Measurements from ENCODE around the gene FBXO36. TPM values are rescaled to one million over a fixed set of nuclear protein-coding genes. Genes with fewer than 3 reads are reported as not detected.

The FBXO36 gene
- total and polyA plus RNA-seq, 4 donors = 0.56 to 1.3 (median 0.69) TPM

DNA sequence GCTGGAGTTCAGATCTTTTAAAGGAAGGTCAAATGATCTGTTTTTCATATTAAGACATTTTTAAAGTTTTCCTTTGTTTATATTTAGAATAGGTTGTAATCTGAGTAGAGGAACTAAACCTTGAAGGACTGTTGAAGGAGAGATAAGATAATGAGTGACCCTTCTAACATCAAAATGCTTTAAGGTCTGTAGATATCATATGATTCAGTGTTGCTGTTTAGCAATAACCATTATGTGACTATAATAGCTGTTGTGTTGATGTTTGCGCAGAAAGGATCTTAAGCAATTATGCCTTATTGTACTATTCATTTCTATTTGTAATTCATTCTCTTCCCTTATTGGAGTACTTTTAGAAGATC, 86.4 kb downstream of the FBXO36 start:
- WGBS = 91% methylated on average over 1 of the region's 1 CpG
- no peak for DNase-seq (ENCODE audit: low spot score)
- no peak for TF ChIP-seq HNF4G (IDR thresholded peaks at IDR 0.05)
- no peak for TF ChIP-seq NR2F2 (IDR thresholded peaks at IDR 0.05)
- TF ChIP-seq, protein P1, sequence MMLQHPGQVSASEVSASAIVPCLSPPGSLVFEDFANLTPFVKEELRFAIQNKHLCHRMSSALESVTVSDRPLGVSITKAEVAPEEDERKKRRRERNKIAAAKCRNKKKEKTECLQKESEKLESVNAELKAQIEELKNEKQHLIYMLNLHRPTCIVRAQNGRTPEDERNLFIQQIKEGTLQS (IDR thresholded peaks at IDR 0.05) = no peak
- no peak for TF ChIP-seq TAF1 (conservative IDR thresholded peaks at IDR 0.05)
- no peak for TF ChIP-seq YY1 (IDR thresholded peaks at IDR 0.05)
- TF ChIP-seq SP1 (IDR thresholded peaks at IDR 0.05) = no peak
- TF ChIP-seq RXRA (IDR thresholded peaks at IDR 0.05) = no peak
- TF ChIP-seq, protein P2, sequence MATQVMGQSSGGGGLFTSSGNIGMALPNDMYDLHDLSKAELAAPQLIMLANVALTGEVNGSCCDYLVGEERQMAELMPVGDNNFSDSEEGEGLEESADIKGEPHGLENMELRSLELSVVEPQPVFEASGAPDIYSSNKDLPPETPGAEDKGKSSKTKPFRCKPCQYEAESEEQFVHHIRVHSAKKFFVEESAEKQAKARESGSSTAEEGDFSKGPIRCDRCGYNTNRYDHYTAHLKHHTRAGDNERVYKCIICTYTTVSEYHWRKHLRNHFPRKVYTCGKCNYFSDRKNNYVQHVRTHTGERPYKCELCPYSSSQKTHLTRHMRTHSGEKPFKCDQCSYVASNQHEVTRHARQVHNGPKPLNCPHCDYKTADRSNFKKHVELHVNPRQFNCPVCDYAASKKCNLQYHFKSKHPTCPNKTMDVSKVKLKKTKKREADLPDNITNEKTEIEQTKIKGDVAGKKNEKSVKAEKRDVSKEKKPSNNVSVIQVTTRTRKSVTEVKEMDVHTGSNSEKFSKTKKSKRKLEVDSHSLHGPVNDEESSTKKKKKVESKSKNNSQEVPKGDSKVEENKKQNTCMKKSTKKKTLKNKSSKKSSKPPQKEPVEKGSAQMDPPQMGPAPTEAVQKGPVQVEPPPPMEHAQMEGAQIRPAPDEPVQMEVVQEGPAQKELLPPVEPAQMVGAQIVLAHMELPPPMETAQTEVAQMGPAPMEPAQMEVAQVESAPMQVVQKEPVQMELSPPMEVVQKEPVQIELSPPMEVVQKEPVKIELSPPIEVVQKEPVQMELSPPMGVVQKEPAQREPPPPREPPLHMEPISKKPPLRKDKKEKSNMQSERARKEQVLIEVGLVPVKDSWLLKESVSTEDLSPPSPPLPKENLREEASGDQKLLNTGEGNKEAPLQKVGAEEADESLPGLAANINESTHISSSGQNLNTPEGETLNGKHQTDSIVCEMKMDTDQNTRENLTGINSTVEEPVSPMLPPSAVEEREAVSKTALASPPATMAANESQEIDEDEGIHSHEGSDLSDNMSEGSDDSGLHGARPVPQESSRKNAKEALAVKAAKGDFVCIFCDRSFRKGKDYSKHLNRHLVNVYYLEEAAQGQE (IDR thresholded peaks at IDR 0.05) = no peak
- TF ChIP-seq HNF4A (conservative IDR thresholded peaks at IDR 0.05) = no peak
- no peak for TF ChIP-seq EGR1 (IDR thresholded peaks at IDR 0.05; ENCODE audit: low read depth in 2 of 2)
- no peak for TF ChIP-seq FOXA1 (IDR thresholded peaks at IDR 0.05)
- TF ChIP-seq, protein P3, sequence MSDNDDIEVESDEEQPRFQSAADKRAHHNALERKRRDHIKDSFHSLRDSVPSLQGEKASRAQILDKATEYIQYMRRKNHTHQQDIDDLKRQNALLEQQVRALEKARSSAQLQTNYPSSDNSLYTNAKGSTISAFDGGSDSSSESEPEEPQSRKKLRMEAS (IDR thresholded peaks at IDR 0.05) = no peak
- no peak for TF ChIP-seq RAD21 (IDR thresholded peaks at IDR 0.05)
- no peak overlapping the region for H3K9ac ChIP-seq (ENCODE audit: low read depth in 1 of 2, low read length in 2 of 2)
- no peaks in the 10 kb centered on the region for H3K36me3 ChIP-seq (ENCODE audit: control insufficient read depth in 4 of 4, insufficient read depth in 3 of 4, low read depth in 1 of 4, low read length in 3 of 4)
- H3K27ac ChIP-seq (ENCODE audit: low read depth in 1 of 2, low read length in 2 of 2) = no peak overlapping the region
- no peaks in the 10 kb centered on the region for H3K27me3 ChIP-seq (ENCODE audit: control insufficient read depth in 4 of 4, insufficient read depth in 4 of 4, low read length in 3 of 4)
- no peaks in the 10 kb centered on the region for H3K9me3 ChIP-seq (ENCODE audit: control insufficient read depth in 4 of 4, low read length in 3 of 4)
- no peak overlapping the region for H3K4me3 ChIP-seq (ENCODE audit: low read depth in 1 of 3, low read length in 3 of 3)
- no peaks in the 10 kb centered on the region for H3K4me1 ChIP-seq (ENCODE audit: control insufficient read depth in 4 of 4, insufficient read depth in 4 of 4, low read length in 3 of 4)

DNA sequence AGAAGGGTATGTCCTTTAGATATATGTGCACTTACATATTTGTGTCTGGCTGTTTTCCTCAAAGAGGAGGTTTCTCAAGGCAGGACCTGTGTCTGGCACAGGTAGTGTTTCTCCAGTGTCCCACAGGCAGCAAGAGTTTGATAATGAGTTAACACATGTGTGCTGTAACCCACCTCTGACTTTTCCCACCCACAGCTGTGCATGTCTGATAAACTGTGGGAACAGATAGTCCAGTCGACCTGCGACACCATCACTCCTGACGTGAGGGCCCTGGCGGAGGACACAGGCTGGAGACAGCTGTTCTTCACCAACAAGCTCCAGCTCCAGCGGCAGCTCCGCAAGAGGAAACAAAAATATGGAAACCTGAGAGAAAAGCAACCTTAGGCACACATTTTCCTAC, 88.2 kb downstream of the FBXO36 start:
- 94% methylated on average over 6 of the region's 6 CpGs for WGBS
- Histone ChIP-seq H3K36me3 (ENCODE audit: control insufficient read depth in 4 of 4, insufficient read depth in 3 of 4, low read depth in 1 of 4, low read length in 3 of 4) (no peaks in the 10 kb centered on the region), H3K27me3 (ENCODE audit: control insufficient read depth in 4 of 4, insufficient read depth in 4 of 4, low read length in 3 of 4) (no peaks in the 10 kb centered on the region), H3K4me1 (ENCODE audit: control insufficient read depth in 4 of 4, insufficient read depth in 4 of 4, low read length in 3 of 4) (no peaks in the 10 kb centered on the region), H3K4me3 (ENCODE audit: low read depth in 1 of 3, low read length in 3 of 3) (no peak overlapping the region), H3K9ac (ENCODE audit: low read depth in 1 of 2, low read length in 2 of 2) (no peak overlapping the region), H3K9me3 (ENCODE audit: control insufficient read depth in 4 of 4, low read length in 3 of 4) (no peaks in the 10 kb centered on the region), H3K27ac (ENCODE audit: low read depth in 1 of 2, low read length in 2 of 2) (no peak overlapping the region)
- DNase-seq (ENCODE audit: low spot score) = no peak
- no peak for TF ChIP-seq TAF1 (conservative IDR thresholded peaks at IDR 0.05)
- TF ChIP-seq, protein P1 (IDR thresholded peaks at IDR 0.05) = no peak
- TF ChIP-seq, protein P4, sequence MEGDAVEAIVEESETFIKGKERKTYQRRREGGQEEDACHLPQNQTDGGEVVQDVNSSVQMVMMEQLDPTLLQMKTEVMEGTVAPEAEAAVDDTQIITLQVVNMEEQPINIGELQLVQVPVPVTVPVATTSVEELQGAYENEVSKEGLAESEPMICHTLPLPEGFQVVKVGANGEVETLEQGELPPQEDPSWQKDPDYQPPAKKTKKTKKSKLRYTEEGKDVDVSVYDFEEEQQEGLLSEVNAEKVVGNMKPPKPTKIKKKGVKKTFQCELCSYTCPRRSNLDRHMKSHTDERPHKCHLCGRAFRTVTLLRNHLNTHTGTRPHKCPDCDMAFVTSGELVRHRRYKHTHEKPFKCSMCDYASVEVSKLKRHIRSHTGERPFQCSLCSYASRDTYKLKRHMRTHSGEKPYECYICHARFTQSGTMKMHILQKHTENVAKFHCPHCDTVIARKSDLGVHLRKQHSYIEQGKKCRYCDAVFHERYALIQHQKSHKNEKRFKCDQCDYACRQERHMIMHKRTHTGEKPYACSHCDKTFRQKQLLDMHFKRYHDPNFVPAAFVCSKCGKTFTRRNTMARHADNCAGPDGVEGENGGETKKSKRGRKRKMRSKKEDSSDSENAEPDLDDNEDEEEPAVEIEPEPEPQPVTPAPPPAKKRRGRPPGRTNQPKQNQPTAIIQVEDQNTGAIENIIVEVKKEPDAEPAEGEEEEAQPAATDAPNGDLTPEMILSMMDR (IDR thresholded peaks at IDR 0.05; ENCODE audit: low read depth, low read length, missing input control) = no peak
- TF ChIP-seq RXRA (IDR thresholded peaks at IDR 0.05) = no peak
- no peak for TF ChIP-seq JUND (IDR thresholded peaks at IDR 0.05)
- TF ChIP-seq HNF4A (conservative IDR thresholded peaks at IDR 0.05) = no peak
- TF ChIP-seq, protein P5, sequence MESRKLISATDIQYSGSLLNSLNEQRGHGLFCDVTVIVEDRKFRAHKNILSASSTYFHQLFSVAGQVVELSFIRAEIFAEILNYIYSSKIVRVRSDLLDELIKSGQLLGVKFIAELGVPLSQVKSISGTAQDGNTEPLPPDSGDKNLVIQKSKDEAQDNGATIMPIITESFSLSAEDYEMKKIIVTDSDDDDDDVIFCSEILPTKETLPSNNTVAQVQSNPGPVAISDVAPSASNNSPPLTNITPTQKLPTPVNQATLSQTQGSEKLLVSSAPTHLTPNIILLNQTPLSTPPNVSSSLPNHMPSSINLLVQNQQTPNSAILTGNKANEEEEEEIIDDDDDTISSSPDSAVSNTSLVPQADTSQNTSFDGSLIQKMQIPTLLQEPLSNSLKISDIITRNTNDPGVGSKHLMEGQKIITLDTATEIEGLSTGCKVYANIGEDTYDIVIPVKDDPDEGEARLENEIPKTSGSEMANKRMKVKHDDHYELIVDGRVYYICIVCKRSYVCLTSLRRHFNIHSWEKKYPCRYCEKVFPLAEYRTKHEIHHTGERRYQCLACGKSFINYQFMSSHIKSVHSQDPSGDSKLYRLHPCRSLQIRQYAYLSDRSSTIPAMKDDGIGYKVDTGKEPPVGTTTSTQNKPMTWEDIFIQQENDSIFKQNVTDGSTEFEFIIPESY (IDR thresholded peaks at IDR 0.05) = no peak
- TF ChIP-seq FOXA2 (IDR thresholded peaks at IDR 0.05) = no peak
- TF ChIP-seq SP1 (IDR thresholded peaks at IDR 0.05) = no peak
- TF ChIP-seq EGR1 (IDR thresholded peaks at IDR 0.05; ENCODE audit: low read depth in 2 of 2) = no peak
- no peak for TF ChIP-seq FOXA1 (IDR thresholded peaks at IDR 0.05)
- TF ChIP-seq YY1 (IDR thresholded peaks at IDR 0.05) = no peak
- TF ChIP-seq, protein P2 (IDR thresholded peaks at IDR 0.05) = no peak
- TF ChIP-seq HNF4G (IDR thresholded peaks at IDR 0.05) = no peak
- TF ChIP-seq NR2F2 (IDR thresholded peaks at IDR 0.05) = no peak
- TF ChIP-seq, protein P3 (IDR thresholded peaks at IDR 0.05) = no peak
- TF ChIP-seq GABPA (IDR thresholded peaks at IDR 0.05 in 1 of 2, conservative IDR thresholded peaks at IDR 0.05 in 1 of 2) = no peak
